Measurements from ENCODE around the gene NES. TPM values are rescaled to one million over a fixed set of nuclear protein-coding genes. Genes with fewer than 3 reads are reported as not detected.
A peak's percentile ranks its signal among the peaks of the same experiment; 100 is the strongest.

Gene NES
- total RNA-seq, 2 donors from 2014 or later, result 65.8 to 103 TPM

- Histone ChIP-seq H3K9ac (ENCODE audit: extremely low read depth, low read length, poor library complexity, severe bottlenecking) (no peak overlapping the region), H3K4me1 (ENCODE audit: control insufficient read depth, insufficient read depth, low read length) (peaks cover 18% of the 10 kb centered on the region), H3K27me3 (ENCODE audit: control insufficient read depth, insufficient read depth, low read length, poor library complexity, severe bottlenecking) (no peaks in the 10 kb centered on the region), H3K36me3 (ENCODE audit: control insufficient read depth, insufficient read depth, low read length) (peaks cover 19% of the 10 kb centered on the region), H3K27ac (ENCODE audit: low read depth, low read length) (peak overlapping the region; percentile 84), H3K9me3 (ENCODE audit: control insufficient read depth, low read length) (no peaks in the 10 kb centered on the region), H3K4me3 (ENCODE audit: low read length) (no peak overlapping the region)
- Mint-ChIP-seq H3K27ac (no peak overlapping the region), H3K4me3 (no peak overlapping the region), H3K9me3 (no peaks in the 10 kb centered on the region), H3K36me3 (ENCODE audit: low read depth) (peaks cover 29% of the 10 kb centered on the region), H3K27me3 (ENCODE audit: insufficient read depth) (no peaks in the 10 kb centered on the region), H3K4me1 (peaks cover 51% of the 10 kb centered on the region)
- WGBS, 2 experiments (ENCODE audit: insufficient coverage in 1 of 2, insufficient read length in 1 of 2), result 68% methylated on average over 5 of the region's 5 CpGs; no CpG with 5 or more reads in 1 of the 2 experiments
- peak; percentile 66 for DNase-seq
- TF ChIP-seq CTCF (conservative IDR thresholded peaks at IDR 0.05), result no peak
Measured at GRCh38 chr1:156669794-156670193, 7.4 kb downstream of the NES start.

- peaks cover 17% of the 10 kb centered on the region for H3K4me1 ChIP-seq (ENCODE audit: control insufficient read depth, insufficient read depth, low read length)
- peaks cover 19% of the 10 kb centered on the region for H3K36me3 ChIP-seq (ENCODE audit: control insufficient read depth, insufficient read depth, low read length)
- 56 to 66% methylated on average over 7 to 17 of the region's 17 CpGs for WGBS, 2 experiments (ENCODE audit: insufficient coverage in 1 of 2, insufficient read length in 1 of 2)
- TF ChIP-seq CTCF (conservative IDR thresholded peaks at IDR 0.05), result no peak
- Mint-ChIP-seq H3K27ac (peak overlapping the region; percentile 76), H3K4me1 (peaks cover 53% of the 10 kb centered on the region), H3K4me3 (no peak overlapping the region), H3K36me3 (ENCODE audit: low read depth) (peaks cover 29% of the 10 kb centered on the region), H3K27me3 (ENCODE audit: insufficient read depth) (no peaks in the 10 kb centered on the region), H3K9me3 (no peaks in the 10 kb centered on the region)
- H3K9me3 ChIP-seq (ENCODE audit: control insufficient read depth, low read length), result no peaks in the 10 kb centered on the region
- H3K27ac ChIP-seq (ENCODE audit: low read depth, low read length), result peak overlapping the region; percentile 84
- H3K9ac ChIP-seq (ENCODE audit: extremely low read depth, low read length, poor library complexity, severe bottlenecking), result no peak overlapping the region
- H3K27me3 ChIP-seq (ENCODE audit: control insufficient read depth, insufficient read depth, low read length, poor library complexity, severe bottlenecking), result no peaks in the 10 kb centered on the region
- peak; percentile 88 for DNase-seq
- no peak overlapping the region for H3K4me3 ChIP-seq (ENCODE audit: low read length)
Measured at GRCh38 chr1:156668801-156669637, 8.2 kb downstream of the NES start.

GRCh38 chr1:156667968-156668709 is 9.1 kb downstream of the NES start:
- Mint-ChIP-seq H3K4me1 (peaks cover 53% of the 10 kb centered on the region), H3K27me3 (ENCODE audit: insufficient read depth) (no peaks in the 10 kb centered on the region), H3K27ac (peak overlapping the region; percentile 92), H3K4me3 (no peak overlapping the region), H3K9me3 (no peaks in the 10 kb centered on the region), H3K36me3 (ENCODE audit: low read depth) (peaks cover 21% of the 10 kb centered on the region)
- no peak overlapping the region for H3K9ac ChIP-seq (ENCODE audit: extremely low read depth, low read length, poor library complexity, severe bottlenecking)
- H3K36me3 ChIP-seq (ENCODE audit: control insufficient read depth, insufficient read depth, low read length), result peaks cover 16% of the 10 kb centered on the region
- no peaks in the 10 kb centered on the region for H3K27me3 ChIP-seq (ENCODE audit: control insufficient read depth, insufficient read depth, low read length, poor library complexity, severe bottlenecking)
- H3K9me3 ChIP-seq (ENCODE audit: control insufficient read depth, low read length), result no peaks in the 10 kb centered on the region
- peak; percentile 82 for DNase-seq
- H3K27ac ChIP-seq (ENCODE audit: low read depth, low read length), result peak overlapping the region; percentile 84
- no peak for TF ChIP-seq CTCF (conservative IDR thresholded peaks at IDR 0.05)
- H3K4me1 ChIP-seq (ENCODE audit: control insufficient read depth, insufficient read depth, low read length), result peaks cover 17% of the 10 kb centered on the region
- no peak overlapping the region for H3K4me3 ChIP-seq (ENCODE audit: low read length)
- whole genome bisulfite sequencing, 2 experiments (ENCODE audit: insufficient coverage in 1 of 2, insufficient read length in 1 of 2), result 61 to 64% methylated on average over 2 to 6 of the region's 9 CpGs

Measured in endodermal cell (in vitro differentiated cells).